DND-41 (cell line): ENCODE measurements around the gene CPNE4.

ENCODE experiments used
- ATAC-seq: fragments of 200-7000 bp; cut with Tn5 transposase; 3 replicates; pipeline ENCODE4 v1.9.1; 2021; ENCODE audit warnings: low read depth; ENCODE audit not compliant: insufficient read depth
- DNase-seq: peaks from one replicate; pipeline ENCODE4 v3.0.0-alpha.2; 2020
- H2AFZ ChIP-seq: 2 replicates; pipeline ENCODE4 v1.6.0; 2012; ENCODE audit warnings: low read depth, low read length
- H3K27ac ChIP-seq: 2 replicates; pipeline ENCODE4 v1.5.1; 2012; ENCODE audit warnings: low read length, inconsistent platforms
- H3K27me3 ChIP-seq: fragments of 200-600 bp; sonication (generic); 2 replicates; pipeline ENCODE4 v1.6.0; 2012; ENCODE audit warnings: low read length, mild to moderate bottlenecking, inconsistent platforms; ENCODE audit not compliant: insufficient read depth, poor library complexity
- H3K36me3 ChIP-seq: 2 replicates; pipeline ENCODE4 v1.5.1; 2012; ENCODE audit warnings: low read length, inconsistent platforms; ENCODE audit not compliant: insufficient read depth
- H3K4me1 ChIP-seq: 2 replicates; pipeline ENCODE4 v1.5.1; 2012; ENCODE audit warnings: mild to moderate bottlenecking, low read length; ENCODE audit not compliant: insufficient read depth
- H3K4me2 ChIP-seq: 2 replicates; pipeline ENCODE4 v1.6.0; 2012; ENCODE audit warnings: mild to moderate bottlenecking, moderate library complexity, low read length, inconsistent platforms; ENCODE audit not compliant: insufficient read depth
- H3K4me3 ChIP-seq, 2 experiments: fragments of 200-600 bp in 1 of 2; shearing (Covaris generic) in 1 of 2; 2 replicates each; pipeline ENCODE4 v1.5.1; 2012 to 2016; ENCODE audit warnings: inconsistent platforms in 2 of 2, low read length in 2 of 2, mild to moderate bottlenecking in 2 of 2, low read depth in 1 of 2, moderate library complexity in 1 of 2
- H3K79me2 ChIP-seq: 2 replicates; pipeline ENCODE4 v1.6.0; 2012; ENCODE audit warnings: low read length, inconsistent platforms; ENCODE audit not compliant: insufficient read depth
- H3K9ac ChIP-seq: 2 replicates; pipeline ENCODE4 v1.6.0; 2012; ENCODE audit warnings: low read depth, mild to moderate bottlenecking, inconsistent platforms, low read length, moderate library complexity
- H3K9me3 ChIP-seq: 2 replicates; pipeline ENCODE4 v1.5.1; 2012; ENCODE audit warnings: low read length, moderate library complexity, mild to moderate bottlenecking, inconsistent platforms; ENCODE audit not compliant: insufficient read depth, severe bottlenecking
- H4K20me1 ChIP-seq: 2 replicates; pipeline ENCODE4 v1.6.0; 2012; ENCODE audit warnings: low read length; ENCODE audit not compliant: insufficient read depth
- EZH2 ChIP-seq: IDR thresholded peaks from 3 replicates; pipeline ENCODE4 v1.6.1; 2012; ENCODE audit warnings: borderline replicate concordance, low read depth, mild to moderate bottlenecking, moderate library complexity, low read length, inconsistent platforms; ENCODE audit not compliant: severe bottlenecking
- TF ChIP-seq, protein P1 (sequence below): IDR thresholded peaks from 2 replicates; pipeline ENCODE4 v1.5.1; 2012; ENCODE audit warnings: borderline replicate concordance, low read length, moderate library complexity, mild to moderate bottlenecking; ENCODE audit not compliant: poor library complexity, severe bottlenecking; ENCODE audit errors: extremely low read depth

Gene CPNE4

DNA sequence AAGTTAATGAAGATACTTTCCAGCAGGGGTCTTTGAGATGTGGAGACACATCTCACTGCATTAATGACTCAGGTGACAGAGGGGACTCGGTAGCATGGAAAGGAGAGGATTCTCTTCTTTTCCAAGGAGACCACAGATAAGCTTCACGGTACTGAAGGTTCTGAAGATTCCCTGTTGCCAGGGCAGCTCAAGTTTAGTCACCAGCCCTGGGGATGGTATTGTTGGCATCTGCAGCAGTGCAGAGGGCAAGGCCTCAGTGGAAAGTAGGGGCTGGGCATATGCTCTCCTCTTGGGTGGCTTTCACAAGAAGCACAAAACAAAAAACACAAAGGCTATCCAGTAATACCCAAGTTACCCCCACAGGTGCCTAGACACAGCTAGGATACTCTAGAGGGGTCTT, 494.0 kb downstream of the CPNE4 start:
- Histone ChIP-seq H3K4me2 (no peak overlapping the region), H4K20me1 (no peaks in the 10 kb centered on the region), H3K79me2 (no peaks in the 10 kb centered on the region), H3K9ac (no peak overlapping the region), H2AFZ (no peak overlapping the region), H3K4me1 (no peaks in the 10 kb centered on the region), H3K27ac (no peak overlapping the region), H3K36me3 (no peaks in the 10 kb centered on the region), H3K9me3 (no peaks in the 10 kb centered on the region), H3K4me3 (no peak overlapping the region), H3K27me3 (peaks cover 7% of the 10 kb centered on the region)
- no peak for DNase-seq
- no peak for ATAC-seq
- TF ChIP-seq EZH2: no peak
- TF ChIP-seq, protein P1, sequence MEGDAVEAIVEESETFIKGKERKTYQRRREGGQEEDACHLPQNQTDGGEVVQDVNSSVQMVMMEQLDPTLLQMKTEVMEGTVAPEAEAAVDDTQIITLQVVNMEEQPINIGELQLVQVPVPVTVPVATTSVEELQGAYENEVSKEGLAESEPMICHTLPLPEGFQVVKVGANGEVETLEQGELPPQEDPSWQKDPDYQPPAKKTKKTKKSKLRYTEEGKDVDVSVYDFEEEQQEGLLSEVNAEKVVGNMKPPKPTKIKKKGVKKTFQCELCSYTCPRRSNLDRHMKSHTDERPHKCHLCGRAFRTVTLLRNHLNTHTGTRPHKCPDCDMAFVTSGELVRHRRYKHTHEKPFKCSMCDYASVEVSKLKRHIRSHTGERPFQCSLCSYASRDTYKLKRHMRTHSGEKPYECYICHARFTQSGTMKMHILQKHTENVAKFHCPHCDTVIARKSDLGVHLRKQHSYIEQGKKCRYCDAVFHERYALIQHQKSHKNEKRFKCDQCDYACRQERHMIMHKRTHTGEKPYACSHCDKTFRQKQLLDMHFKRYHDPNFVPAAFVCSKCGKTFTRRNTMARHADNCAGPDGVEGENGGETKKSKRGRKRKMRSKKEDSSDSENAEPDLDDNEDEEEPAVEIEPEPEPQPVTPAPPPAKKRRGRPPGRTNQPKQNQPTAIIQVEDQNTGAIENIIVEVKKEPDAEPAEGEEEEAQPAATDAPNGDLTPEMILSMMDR: no peak

DNA sequence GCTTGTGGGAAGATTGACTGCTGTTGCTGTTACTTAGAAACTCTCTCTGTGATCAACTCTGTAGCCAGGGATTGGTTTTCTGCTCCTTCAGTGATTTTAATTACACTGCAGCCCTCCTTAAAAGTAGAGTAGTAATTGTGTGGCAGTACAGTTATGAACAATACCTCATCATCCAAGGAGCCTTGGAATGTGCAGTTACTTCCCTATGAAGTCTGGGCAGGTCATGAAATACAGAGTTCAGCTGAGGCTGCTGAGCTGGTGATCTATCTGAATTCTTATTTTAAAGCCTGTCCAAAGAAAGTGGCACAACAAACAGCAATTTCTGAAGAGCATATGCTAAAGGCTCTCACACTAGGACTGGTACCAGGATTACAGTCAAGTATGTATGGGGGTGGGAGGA, 494.7 kb downstream of the CPNE4 start:
- no peak overlapping the region for H3K4me3 ChIP-seq
- H3K9ac ChIP-seq: no peak overlapping the region
- H3K36me3 ChIP-seq: no peaks in the 10 kb centered on the region
- no peak overlapping the region for H3K4me2 ChIP-seq
- no peak for TF ChIP-seq EZH2
- TF ChIP-seq, protein P1: no peak
- DNase-seq: no peak
- H3K4me1 ChIP-seq: no peaks in the 10 kb centered on the region
- H3K27ac ChIP-seq: no peak overlapping the region
- peaks cover 7% of the 10 kb centered on the region for H3K27me3 ChIP-seq
- H3K9me3 ChIP-seq: no peaks in the 10 kb centered on the region
- no peaks in the 10 kb centered on the region for H4K20me1 ChIP-seq
- no peak overlapping the region for H2AFZ ChIP-seq
- no peaks in the 10 kb centered on the region for H3K79me2 ChIP-seq
- ATAC-seq: no peak

DNA sequence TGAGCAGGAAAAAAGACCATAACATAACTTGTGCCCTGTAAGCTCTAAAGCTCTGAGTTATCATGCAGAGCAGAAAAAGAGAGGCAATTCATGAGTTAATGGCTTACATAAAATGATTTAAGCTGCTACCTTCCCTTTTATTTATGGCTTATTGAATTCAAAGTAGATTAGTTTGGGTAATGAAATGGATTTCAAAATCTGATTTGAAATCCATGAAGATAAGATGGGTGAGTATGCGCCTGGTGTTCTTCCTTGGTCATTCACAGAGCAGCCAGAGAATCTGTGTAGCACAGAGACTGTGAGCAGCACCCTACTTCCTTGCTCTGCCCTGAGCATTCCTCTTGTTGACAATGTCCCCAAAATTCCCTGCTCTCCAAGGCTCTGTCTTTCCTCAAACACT, 495.8 kb downstream of the CPNE4 start:
- H3K36me3 ChIP-seq: no peaks in the 10 kb centered on the region
- H3K9ac ChIP-seq: no peak overlapping the region
- no peak for TF ChIP-seq EZH2
- TF ChIP-seq, protein P1: no peak
- no peaks in the 10 kb centered on the region for H3K9me3 ChIP-seq
- H3K27ac ChIP-seq: no peak overlapping the region
- H2AFZ ChIP-seq: no peak overlapping the region
- DNase-seq: no peak
- no peak overlapping the region for H3K4me3 ChIP-seq
- H3K4me1 ChIP-seq: no peaks in the 10 kb centered on the region
- H3K27me3 ChIP-seq: peaks cover 5% of the 10 kb centered on the region
- no peak for ATAC-seq
- H3K4me2 ChIP-seq: no peak overlapping the region
- H3K79me2 ChIP-seq: no peaks in the 10 kb centered on the region
- H4K20me1 ChIP-seq: no peaks in the 10 kb centered on the region

DNA sequence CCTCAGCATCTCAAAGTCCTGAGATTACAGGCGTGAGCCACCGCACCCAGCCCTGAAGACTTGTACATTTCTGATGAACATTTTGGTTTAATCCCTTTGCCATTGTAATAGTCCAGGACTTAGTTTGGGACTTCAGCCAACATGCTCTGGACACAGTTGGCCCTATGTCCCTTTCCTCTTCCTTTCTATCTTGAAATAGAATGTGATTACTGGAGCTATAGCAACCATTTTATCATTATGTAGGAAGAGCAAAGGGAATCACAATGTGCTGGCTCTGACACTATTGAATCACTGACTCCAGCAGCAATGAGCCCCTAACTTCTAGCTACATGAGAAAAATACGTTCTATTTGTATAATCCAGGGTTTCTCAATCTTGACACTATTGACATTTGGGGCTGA, 497.3 kb downstream of the CPNE4 start:
- H3K9ac ChIP-seq: no peak overlapping the region
- no peaks in the 10 kb centered on the region for H3K79me2 ChIP-seq
- TF ChIP-seq, protein P1: no peak
- no peak for TF ChIP-seq EZH2
- DNase-seq (no peak), ATAC-seq (no peak)
- no peak overlapping the region for H2AFZ ChIP-seq
- no peak overlapping the region for H3K4me2 ChIP-seq
- peaks cover 5% of the 10 kb centered on the region for H3K27me3 ChIP-seq
- H3K4me1 ChIP-seq: no peaks in the 10 kb centered on the region
- H3K4me3 ChIP-seq: no peak overlapping the region
- H3K9me3 ChIP-seq: no peaks in the 10 kb centered on the region
- H4K20me1 ChIP-seq: no peaks in the 10 kb centered on the region
- H3K36me3 ChIP-seq: no peaks in the 10 kb centered on the region
- no peak overlapping the region for H3K27ac ChIP-seq
